Keratinocyte (primary cell): ENCODE measurements around the gene CXCR6.

Experiments
- CTCF ChIP-seq, 3 experiments: IDR thresholded peaks in 1 of 3; conservative IDR thresholded peaks in 1 of 3; optimal IDR thresholded peaks in 1 of 3; 2 replicates in 2 of 3; 3 replicates in 1 of 3; pipeline versions ENCODE3 to v1.5.1; 2011; ENCODE audit warnings: low read length in 3 of 3, mild to moderate bottlenecking in 3 of 3, moderate library complexity in 2 of 3, control low read depth in 1 of 3, inconsistent platforms in 1 of 3; ENCODE audit not compliant: insufficient read depth in 2 of 3; ENCODE audit errors: extremely low read depth in 1 of 3
- EZH2 ChIP-seq: IDR thresholded peaks from one replicate; pipeline ENCODE4 v1.6.1; 2012; ENCODE audit warnings: inconsistent platforms, mild to moderate bottlenecking, low read length, moderate library complexity

- TF ChIP-seq CTCF (optimal IDR thresholded peaks at IDR 0.05 in 1 of 3, IDR thresholded peaks at IDR 0.05 in 1 of 3, conservative IDR thresholded peaks at IDR 0.05 in 1 of 3; ENCODE audit: extremely low read depth in 1 of 3, insufficient read depth in 2 of 3, low read length in 3 of 3): no peak
- TF ChIP-seq EZH2: no peak
These were observed 14.3 kb downstream of the CXCR6 start for GRCh38 chr3:45957586-45957985.
